Transverse colon (tissue), 4 donors: Measurements from ENCODE around the gene MORC4. TPM values are rescaled to one million over a fixed set of nuclear protein-coding genes. Genes with fewer than 3 reads are reported as not detected.

Source experiments
- DNase-seq: peaks from one replicate; pipeline ENCODE4 v3.0.0-alpha.2; 2019
- H3K27ac ChIP-seq, 4 donors: fragments of 200-600 bp; sonication (generic); 2 replicates each; pipeline ENCODE4 v1.5.1; 2016 to 2018; ENCODE audit warnings: inconsistent platforms in 4 of 4
- H3K27me3 ChIP-seq: fragments of 200-600 bp; sonication (generic); 2 replicates; pipeline ENCODE4 v1.5.1; 2017; ENCODE audit warnings: inconsistent platforms
- H3K36me3 ChIP-seq, 4 donors: fragments of 200-600 bp; sonication (generic); 2 replicates each; pipeline ENCODE4 v1.5.1; 2017 to 2019; ENCODE audit warnings: inconsistent platforms in 4 of 4
- H3K4me1 ChIP-seq, 4 donors: fragments of 200-600 bp; sonication (generic); 2 replicates each; pipeline ENCODE4 v1.5.1; 2017 to 2020; ENCODE audit warnings: inconsistent platforms in 4 of 4
- H3K4me3 ChIP-seq, 4 donors: fragments of 200-600 bp; sonication (generic); 1 replicate in 1 of 4; 2 replicates in 3 of 4; pipeline versions ENCODE4 v1.5.1 to v1.6.1; 2017 to 2019; ENCODE audit warnings: inconsistent platforms in 4 of 4
- H3K9me3 ChIP-seq, 2 donors: fragments of 200-600 bp; sonication (generic); 2 replicates each; pipeline ENCODE4 v1.5.1; 2017 to 2019; ENCODE audit warnings: inconsistent platforms in 2 of 2
- CTCF ChIP-seq, 5 experiments: fragments of 200-600 bp in 3 of 5; fragments of 450-650 bp in 2 of 5; sonication (generic) in 3 of 5; IDR thresholded peaks; 1 replicate in 2 of 5; 2 replicates in 3 of 5; pipeline ENCODE4 v1.5.1; 2016 to 2017; ENCODE audit warnings: antibody characterized with exemption in 5 of 5, inconsistent platforms in 3 of 5, mild to moderate bottlenecking in 2 of 5, moderate library complexity in 1 of 5
- EP300 ChIP-seq: sonication (generic); formaldehyde crosslinking; IDR thresholded peaks from one replicate; pipeline ENCODE4 v1.6.1; 2017; ENCODE audit warnings: antibody characterized with exemption, low read depth
- POLR2A ChIP-seq: fragments of 450-650 bp; IDR thresholded peaks from one replicate; pipeline ENCODE4 v1.6.1; 2016; ENCODE audit warnings: antibody characterized with exemption, mild to moderate bottlenecking, moderate library complexity
- POLR2AphosphoS5 ChIP-seq, 3 donors: sonication (generic); formaldehyde crosslinking; IDR thresholded peaks; one replicate each; pipeline ENCODE4 v1.6.1; 2016; ENCODE audit warnings: antibody characterized with exemption in 3 of 3
- WGBS, 2 donors: methylation state at CpG; one replicate each; pipeline ENCODE4 v1.1.5; 2018; ENCODE audit warnings: low coverage in 1 of 2; 5-methylcytosine and 5-hydroxymethylcytosine counted together
- in situ Hi-C, 4 donors: fragments of 200-750 bp; cut with MboI; loops; one replicate each; pipeline versions ENCODE4 v1.15.0 to v1.15.1; 2017; ENCODE audit warnings: low sequenced_read_pairs in 3 of 4, low pct_ligation_motif_present in 1 of 4, low pct_unique_long_range_greater_than_20kb in 1 of 4
- intact Hi-C: fragments of 100-400 bp; cut with DNase I; formaldehyde crosslinking; loops from one replicate; pipeline ENCODE4 v1.15.1; 2023; ENCODE audit warnings: low total_unique reads
- total RNA-seq, 4 donors: library from RNA; depleted of rRNA; stranded (reverse); fragments of >200 nt; gene quantifications; one replicate each; pipeline ENCODE4 v1.1.0, GENCODE V29; 2016

The MORC4 gene
- total RNA-seq, 4 donors from 2014 or later, result 6.3 to 19.1 (median 8.9) TPM

GRCh38 chrX:106952988-106953387 is 47.0 kb downstream of the MORC4 start:
- Histone ChIP-seq H3K27ac (no peak overlapping the region), H3K4me1 (no peaks in the 10 kb centered on the region), H3K36me3 (no peaks in the 10 kb centered on the region), H3K9me3 (no peaks in the 10 kb centered on the region), H3K4me3 (no peak overlapping the region), H3K27me3 (no peaks in the 10 kb centered on the region)
- TF ChIP-seq CTCF (IDR thresholded peaks at IDR 0.05) (peak; percentile 17 to 42 (median 29)), POLR2A (no peak)
- in situ Hi-C loops (no loop called here), intact Hi-C loops (no loop called here)
- no peak for DNase-seq
- WGBS, 2 donors, result 0 to 31% methylated on average over 1 of the region's 1 CpG

- H3K36me3 ChIP-seq, result no peaks in the 10 kb centered on the region
- no peaks in the 10 kb centered on the region for H3K9me3 ChIP-seq
- H3K27me3 ChIP-seq, result no peaks in the 10 kb centered on the region
- no peak overlapping the region for H3K4me3 ChIP-seq
- in situ Hi-C loops (no loop called here), intact Hi-C loops (no loop called here)
- H3K27ac ChIP-seq, result no peak overlapping the region
- no peak for DNase-seq
- H3K4me1 ChIP-seq, result no peaks in the 10 kb centered on the region
- whole genome bisulfite sequencing, 2 donors, result 62% methylated on average over 2 of the region's 2 CpGs; no CpG with 5 or more reads in 1 of the 2 donors
- no peak for TF ChIP-seq POLR2A
- no peak for TF ChIP-seq POLR2AphosphoS5 (IDR thresholded peaks at IDR 0.05)
- TF ChIP-seq CTCF (IDR thresholded peaks at IDR 0.05), result no peak
- no peak for TF ChIP-seq EP300
Observed at GRCh38 chrX:106952538-106952937, 47.5 kb downstream of the MORC4 start.

GRCh38 chrX:106952089-106952488 is 47.9 kb downstream of the MORC4 start:
- Histone ChIP-seq H3K36me3 (no peaks in the 10 kb centered on the region), H3K4me1 (no peaks in the 10 kb centered on the region), H3K27me3 (no peaks in the 10 kb centered on the region), H3K4me3 (no peak overlapping the region), H3K9me3 (no peaks in the 10 kb centered on the region), H3K27ac (no peak overlapping the region)
- intact Hi-C loops (no loop called here), in situ Hi-C loops (no loop called here)
- DNase-seq, result no peak
- no peak for TF ChIP-seq POLR2AphosphoS5 (IDR thresholded peaks at IDR 0.05)
- no peak for TF ChIP-seq POLR2A
- no peak for TF ChIP-seq EP300
- TF ChIP-seq CTCF (IDR thresholded peaks at IDR 0.05), result no peak
- WGBS, 2 donors, result 37 to 50% methylated on average over 3 of the region's 3 CpGs

GRCh38 chrX:106951230-106951629 is 48.8 kb downstream of the MORC4 start:
- WGBS, 2 donors, result 87% methylated on average over 6 of the region's 6 CpGs; no CpG with 5 or more reads in 1 of the 2 donors
- intact Hi-C loops, result no loop called here

More at GRCh38 chrX:106951230-106951629, 48.8 kb downstream of the MORC4 start:
- no peaks in the 10 kb centered on the region for H3K27me3 ChIP-seq
- TF ChIP-seq POLR2A (no peak), POLR2AphosphoS5 (IDR thresholded peaks at IDR 0.05) (no peak), EP300 (no peak), CTCF (IDR thresholded peaks at IDR 0.05) (no peak)
- in situ Hi-C loops, result no loop called here
- H3K36me3 ChIP-seq, result no peaks in the 10 kb centered on the region
- H3K27ac ChIP-seq, result no peak overlapping the region
- H3K4me3 ChIP-seq, result no peak overlapping the region
- H3K9me3 ChIP-seq, result no peaks in the 10 kb centered on the region
- DNase-seq, result no peak
- H3K4me1 ChIP-seq, result no peaks in the 10 kb centered on the region
